NCI-H2196 treated with DMSO at 0.1 percent for 48 hours (cell line): ENCODE results near the gene SFTA2.
"Not testable (repeated sequence)": the region's sequence is repeated elsewhere in the genome, so short reads cannot be mapped to it uniquely, and the experiment has no call there.

Source experiments
- DNase-seq: peaks from one replicate; lab custom pipeline; 2025; ENCODE audit not compliant: unreplicated experiment; lab: John Stamatoyannopoulos, UW

The SFTA2 gene

DNA sequence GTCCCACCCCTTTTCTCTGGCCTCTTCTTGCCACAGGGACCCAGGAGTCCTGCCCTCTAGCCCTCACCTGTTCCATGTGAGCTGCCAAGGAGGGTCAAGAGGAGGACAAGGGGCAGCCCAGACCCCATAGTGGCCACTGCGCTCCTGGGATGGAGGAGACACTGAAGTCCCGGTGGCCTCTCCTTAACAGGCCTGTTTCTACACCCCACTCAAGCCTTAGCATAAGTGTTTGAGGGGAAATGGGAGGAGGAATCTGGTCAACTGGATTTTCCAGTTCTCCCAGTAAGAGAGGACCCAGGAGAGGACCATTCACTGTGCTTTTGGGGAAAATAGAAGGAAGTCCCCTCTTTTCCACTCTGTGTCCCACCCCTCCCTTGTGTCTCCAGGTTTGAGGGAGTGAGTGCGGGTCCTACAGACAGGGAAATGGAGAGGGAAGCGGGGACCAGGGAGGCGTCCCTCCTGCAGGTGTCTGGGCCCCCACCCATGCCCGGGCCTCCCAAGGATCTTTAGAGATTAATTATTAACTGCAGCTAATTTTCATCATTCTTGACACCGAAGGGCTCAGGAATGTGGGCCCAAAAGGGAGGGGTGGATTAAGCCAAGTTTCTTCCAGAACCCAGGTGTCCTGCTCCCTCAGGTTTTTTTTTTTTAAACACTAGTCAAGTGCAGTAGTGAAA, at the start of gene SFTA2:
SFTA2 (minus strand) TSS at position 202 of the 677 bp plus-strand sequence; CDS start at position 128, 74 bp downstream.
- no peak for DNase-seq

DNA sequence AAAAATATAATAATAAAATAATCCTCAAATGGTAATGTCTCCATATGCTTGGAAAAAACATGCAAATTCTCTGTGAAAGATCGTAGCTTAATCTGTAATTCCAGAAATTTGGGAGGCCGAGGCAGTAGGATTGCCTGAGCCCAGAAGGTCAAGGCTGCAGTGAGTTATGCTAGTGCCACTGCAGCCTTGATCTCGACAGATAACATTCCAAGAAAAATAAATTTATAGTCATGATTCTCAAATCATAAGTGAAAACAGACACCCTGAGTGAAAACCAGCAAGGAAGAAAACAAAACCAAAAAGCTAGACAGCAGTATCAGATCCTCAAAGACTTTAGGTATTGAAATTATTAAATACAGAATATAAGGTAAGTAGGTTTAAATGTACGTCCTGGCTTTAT, 47.7 kb upstream of the SFTA2 start:
- no peak for DNase-seq

DNA sequence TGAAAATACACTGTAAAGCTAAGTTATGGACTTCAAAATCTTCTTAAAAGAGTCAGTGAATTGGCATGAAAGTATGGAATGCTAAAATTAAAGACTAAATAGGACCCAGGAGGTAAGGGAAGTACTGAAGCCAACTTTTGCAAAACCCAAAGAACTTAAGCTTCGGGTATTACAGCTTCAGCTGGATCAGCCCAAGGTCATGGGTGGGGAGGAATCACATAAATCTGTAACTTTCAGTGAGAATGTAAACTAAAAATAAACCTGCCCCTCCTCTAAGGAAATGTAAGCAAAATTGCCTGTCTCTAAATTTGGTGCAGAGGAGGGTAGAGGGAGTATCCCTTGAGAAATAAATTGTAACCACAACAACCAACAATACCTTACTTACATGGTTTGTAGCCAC, 47.2 kb upstream of the SFTA2 start:
- no peak for DNase-seq

DNA sequence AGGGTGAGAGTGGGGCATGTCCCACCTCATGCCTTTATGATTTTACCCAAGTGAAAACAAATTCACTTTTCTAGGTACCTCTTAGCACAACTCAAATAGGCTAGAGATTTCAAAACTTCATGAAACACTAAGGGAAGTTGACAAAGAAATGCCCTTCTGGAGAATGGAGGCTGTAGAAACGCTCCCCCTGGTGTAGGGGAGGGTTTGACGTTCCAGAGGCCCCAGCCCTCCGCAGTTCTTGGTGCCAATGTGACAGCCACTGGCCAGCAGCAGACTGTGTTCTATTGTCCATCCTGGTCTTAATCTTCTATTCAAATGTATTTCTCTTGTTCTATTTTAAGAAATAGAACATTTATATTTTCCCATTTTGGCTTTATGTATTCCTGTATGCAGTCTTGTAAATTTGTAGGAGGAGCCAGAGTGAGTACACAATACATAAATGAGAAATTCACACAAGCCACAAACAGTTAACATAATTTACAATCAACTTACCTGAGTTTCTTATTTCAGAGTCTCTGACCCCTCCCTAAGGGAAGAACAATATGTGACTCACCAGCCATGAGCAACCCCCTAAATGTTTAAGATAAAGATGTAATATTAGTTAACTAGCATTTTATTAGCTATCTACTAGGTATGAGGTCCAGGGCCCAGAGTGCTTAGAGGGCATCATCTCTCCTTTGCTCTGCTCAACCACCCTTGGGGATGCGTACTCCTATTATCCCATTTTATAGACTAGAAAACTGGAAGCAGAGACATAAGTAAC, 42.7 kb upstream of the SFTA2 start:
- DNase-seq = no peak

DNA sequence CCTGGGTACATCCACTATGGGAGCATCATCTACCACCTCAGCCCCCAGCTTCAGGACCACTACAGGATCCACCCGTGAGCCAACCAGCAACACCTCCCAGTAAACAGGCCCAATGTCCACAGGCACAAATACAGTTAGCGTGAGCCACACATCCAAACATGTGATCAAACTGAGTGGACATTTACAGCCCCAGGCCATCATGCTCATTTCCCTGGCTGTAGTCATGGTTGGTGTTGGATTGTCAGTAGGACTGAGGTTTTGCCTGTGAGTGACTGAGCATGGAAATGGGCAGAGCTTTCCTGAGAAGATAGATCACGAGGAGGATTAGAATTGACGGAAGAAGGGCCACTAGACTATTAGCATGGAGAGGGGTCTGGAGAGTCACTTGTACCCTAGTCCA, 40.8 kb upstream of the SFTA2 start:
- DNase-seq = no peak

DNA sequence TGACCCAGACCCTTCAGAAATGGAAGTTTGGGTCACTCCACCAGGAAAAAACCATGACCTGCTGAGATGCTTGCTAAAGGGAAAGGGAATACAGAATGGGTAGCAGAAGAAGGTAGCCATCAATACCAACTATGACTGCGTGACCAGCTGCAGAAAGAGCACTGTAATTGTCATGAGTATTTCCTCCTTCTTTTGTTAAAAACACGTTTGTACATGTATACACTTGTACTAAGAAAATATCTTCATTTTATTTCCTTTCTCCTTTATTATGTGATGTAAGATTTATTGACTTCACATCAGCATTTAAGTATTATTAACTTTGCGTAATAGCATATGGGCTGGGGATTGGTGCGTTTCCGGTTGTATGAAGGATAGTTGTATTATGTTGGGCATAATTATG, 39.0 kb upstream of the SFTA2 start:
- DNase-seq = no peak

DNA sequence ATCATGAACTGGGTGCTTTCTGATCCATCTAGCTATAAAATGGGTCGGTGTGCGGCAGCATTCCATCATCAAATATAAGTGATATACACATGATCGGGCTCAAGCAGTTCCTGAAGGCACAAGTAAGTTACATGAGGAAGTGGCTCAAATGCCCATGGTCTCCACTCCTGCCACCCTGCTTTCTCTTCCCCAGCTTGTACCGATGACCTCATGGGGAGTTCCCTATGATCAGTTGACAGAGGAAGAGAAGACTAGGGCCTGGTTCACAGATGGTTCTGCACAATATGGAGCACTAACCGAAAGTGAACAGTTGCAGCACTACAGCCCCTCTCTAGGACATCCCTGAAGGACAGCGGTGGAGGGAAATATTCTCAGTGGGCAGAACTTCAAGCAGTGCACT, 37.2 kb upstream of the SFTA2 start:
- DNase-seq = not testable (repeated sequence)

DNA sequence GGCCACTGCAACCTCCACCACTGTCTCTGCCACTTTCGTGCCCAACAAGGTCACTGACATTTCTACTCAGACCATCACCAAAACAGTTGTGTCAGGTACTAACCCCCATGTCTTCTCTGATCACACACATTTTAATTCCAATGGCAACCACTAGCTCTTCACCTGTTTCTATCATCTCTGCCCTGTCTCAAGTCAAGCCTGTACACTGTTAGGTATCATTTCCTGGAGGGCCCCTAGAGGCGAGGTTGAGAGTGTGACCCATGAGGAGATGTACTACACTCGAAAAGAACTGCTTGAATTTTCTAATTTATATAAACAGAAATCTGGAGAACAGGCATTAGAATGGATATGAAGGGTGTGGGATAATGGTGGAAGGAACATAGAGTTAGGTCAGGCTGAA, 34.2 kb upstream of the SFTA2 start:
- no peak for DNase-seq

DNA sequence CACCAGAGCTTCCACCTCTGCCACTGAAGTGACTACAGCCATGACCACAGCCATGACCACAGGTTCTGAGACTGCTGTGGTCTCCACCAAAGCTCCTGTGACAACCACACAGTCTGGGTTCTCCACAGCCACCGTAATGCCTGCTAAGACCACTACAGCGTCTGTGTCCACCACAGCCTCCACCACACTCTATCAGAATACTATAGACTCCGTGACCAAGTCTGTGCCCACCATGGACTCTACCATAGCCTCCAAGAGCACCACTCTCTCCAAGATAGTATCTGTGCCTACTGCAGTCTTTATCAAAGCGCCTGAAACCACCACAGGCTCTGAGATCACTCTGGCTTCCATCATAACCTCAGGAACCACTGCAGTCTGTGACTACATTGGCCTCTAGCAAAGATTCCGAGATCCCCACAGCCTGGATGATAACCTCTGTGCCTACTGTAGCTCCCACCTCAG, 33.2 kb upstream of the SFTA2 start:
- DNase-seq = no peak

DNA sequence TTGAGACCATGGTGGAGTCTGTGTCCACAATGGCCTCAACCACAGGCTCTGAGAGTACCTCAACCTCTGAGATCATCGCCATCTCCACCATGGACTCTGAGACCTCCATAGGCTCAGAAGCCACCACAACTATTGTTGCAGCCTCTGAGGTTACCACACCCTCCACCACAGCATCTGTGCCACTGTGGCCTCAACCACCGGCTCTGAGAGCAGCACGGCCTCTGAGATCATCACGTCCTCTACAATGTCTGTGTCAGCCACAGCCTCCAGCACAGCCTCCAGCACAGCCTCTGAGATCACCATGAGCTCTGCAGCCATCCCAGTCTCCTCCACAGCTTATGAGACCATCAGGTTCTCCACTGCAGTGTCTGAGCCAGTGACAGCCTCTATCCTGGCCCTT, 32.1 kb upstream of the SFTA2 start:
- DNase-seq = no peak

DNA sequence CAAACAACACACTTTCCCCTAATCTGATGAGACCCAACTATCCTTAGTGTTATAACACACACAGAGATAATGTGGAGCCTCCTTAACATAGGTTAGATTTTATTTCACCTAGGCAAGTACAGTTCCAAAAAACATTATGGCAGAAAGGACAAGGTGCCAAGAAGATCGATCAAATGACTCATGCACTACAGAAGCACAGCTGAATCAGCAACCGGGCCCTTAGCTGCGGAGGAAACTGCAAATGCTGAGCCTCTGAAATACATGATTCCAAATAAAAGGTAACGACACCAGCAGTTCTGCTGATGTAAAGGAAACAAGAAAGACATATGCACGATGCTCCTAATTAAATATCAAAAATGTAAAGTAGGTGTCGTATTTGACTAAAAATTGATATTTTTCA, 31.7 kb upstream of the SFTA2 start:
- no peak for DNase-seq

DNA sequence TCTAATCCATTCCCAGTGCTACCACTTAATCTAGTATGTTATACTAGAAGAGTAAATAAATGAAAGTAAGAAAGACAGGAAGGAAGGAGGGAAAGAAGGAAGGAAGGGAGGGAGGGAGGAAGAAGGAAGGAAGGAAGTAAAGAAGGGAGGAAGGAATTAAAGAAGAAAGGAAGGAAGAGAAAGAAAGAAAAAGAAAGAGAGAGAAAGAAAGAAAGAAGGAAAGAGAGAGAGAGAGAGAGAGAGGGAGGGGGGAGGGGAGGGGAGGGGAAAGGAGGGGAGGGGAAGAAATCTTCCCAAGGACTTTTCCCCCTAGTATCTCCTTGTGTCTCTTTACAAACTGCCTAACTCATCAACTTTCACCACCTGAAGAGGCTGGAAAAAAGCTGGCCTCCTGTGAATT, 30.7 kb upstream of the SFTA2 start:
- no peak for DNase-seq

DNA sequence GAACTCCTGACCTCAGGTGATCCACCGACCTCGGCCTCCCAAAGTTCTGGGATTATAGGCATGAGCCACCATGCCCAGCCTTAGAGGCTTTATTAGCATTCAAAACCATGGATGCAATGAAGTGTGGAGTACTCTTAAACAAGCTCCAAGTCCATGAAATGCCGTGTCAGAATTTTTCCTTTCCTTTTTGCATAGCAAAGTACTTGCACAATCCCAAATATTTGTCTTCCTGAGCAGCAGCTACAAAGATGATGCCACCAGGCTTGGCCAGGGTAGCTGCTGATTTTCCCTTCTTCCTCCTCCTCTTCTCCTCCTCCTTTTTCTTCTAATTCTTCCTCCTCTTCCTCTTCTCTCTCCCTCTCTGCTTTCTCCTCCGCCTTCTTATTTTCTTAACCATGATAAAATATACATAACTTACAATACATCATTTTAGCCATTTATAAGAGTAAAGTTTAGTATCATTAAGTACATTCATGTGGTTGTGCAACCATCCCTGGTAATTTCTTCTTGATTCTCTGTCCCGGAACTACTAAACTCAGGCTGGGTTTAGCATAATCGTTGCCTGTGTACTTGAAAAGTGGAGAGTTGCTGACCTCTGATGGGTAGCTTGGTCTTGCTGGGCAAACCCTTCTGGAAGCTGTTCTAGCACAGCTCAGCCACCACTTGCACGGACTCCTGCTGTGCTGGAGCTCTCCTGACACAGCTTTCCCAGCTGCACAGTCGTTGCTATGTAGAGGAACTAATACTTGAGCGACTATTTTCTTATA, 29.1 kb upstream of the SFTA2 start:
- DNase-seq = no peak

DNA sequence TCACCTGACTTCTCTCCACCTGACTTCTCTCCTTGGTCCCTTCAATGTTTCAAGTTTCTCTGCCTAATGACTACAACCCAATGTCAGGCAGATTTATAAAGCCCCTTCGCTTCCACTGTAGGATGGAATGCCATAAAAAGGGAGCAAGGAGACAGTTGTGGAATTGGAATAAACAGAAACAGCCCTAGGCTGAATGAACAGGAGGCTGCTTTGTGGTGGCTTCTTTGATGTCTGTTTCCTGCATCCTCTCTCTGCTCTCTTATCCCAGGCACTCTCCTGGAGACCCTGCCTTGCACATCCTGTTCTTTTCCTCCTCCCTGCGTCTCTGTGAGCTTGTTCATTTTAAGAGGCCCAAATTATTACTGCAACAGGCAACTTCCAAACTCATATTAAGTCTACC, 25.7 kb upstream of the SFTA2 start:
- DNase-seq = no peak

DNA sequence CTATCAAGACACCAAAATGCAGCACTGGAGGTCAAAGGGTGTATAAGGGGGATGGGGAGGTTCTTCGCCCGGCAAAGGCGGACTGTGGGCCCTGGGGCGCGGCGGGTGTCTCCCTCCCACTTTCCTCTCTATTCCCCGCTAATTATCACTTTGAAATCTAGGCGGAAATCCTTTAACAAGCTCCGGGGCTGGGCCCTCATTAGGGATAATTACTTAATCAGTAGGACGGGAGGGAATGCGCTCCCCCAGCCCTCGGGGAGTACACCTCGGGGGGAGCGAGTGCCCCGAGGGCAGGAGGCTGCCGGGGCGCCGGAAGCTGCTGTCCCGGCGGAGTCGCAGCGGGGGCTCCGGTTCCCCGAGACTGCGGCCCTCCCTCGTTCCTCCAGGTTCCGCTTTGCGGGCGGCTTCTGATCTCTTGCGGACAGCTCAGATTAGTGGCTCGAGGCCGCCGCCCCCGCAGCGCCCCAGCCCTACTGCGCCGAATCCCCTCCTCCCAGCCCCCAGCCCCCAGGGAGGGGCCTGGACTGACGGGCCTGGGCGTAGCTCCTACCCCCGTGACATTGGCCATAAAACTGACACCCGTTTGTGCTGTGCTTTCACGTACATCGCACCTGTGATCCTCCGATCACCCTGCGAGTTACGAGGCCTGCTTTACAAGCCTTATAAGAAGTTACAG, 23.5 kb upstream of the SFTA2 start:
- no peak for DNase-seq

DNA sequence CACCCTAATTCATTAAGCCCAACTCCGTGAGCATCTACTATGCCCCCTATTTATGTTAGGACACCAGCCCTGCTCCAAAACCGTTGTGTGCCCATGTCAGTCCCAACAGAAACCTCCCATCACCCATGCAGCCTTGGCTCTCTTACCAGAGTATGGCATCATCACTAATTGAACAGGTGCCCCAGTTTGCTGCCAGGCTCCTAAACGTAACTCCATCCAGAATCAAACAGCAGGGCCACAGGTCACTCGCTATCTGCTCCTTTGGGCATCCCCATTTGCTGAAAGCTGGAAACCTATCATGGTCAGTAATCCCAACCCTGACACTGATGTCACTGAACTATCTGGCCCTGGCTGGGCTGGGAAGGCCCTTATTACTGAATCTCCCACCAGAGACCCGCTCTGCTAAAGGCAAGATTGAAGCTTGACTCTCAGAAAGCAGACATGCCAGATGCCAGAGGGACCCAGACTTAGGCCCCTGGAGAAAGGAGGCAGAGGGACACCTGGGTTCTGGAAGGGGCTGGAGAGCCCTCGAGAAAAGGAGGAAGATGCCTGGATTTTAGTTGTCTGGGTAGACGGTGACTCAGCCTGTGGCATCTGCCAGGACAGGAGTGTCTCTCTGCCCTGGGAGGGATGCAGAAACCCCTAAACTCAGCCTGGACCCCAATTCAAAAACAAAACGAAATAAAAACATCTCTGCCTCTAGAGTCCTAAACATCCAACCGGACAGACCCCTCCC, 22.8 kb upstream of the SFTA2 start:
- no peak for DNase-seq

DNA sequence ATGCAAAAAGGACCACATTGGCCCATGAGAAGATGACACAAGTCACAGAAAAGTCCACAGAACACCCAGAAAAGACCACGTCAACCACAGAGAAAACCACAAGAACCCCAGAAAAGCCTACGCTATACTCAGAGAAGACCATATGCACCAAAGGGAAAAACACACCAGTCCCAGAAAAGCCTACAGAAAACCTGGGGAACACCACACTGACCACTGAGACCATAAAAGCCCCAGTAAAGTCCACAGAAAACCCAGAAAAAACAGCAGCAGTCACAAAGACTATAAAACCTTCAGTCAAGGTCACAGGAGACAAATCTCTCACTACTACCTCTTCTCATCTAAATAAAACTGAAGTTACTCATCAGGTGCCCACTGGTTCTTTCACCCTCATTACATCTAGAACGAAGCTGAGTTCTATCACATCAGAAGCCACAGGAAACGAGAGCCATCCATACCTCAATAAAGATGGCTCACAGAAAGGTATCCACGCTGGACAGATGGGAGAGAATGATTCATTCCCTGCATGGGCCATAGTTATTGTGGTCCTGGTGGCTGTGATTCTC, 20.0 kb upstream of the SFTA2 start:
- DNase-seq = no peak

DNA sequence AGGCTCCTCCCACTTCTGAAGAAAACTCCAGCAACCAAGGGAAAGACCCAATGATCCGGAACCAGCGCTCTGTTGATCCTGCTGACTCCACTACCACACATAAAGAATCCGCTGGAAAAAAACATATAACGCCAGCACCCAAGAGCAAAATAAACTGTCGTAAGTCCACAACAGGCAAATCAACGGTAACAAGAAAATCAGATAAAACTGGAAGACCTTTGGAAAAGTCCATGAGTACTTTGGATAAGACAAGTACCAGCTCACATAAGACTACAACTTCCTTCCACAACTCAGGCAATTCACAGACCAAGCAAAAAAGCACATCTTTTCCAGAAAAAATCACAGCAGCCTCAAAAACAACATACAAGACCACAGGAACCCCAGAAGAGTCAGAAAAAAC, 16.8 kb upstream of the SFTA2 start:
- DNase-seq = no peak

DNA sequence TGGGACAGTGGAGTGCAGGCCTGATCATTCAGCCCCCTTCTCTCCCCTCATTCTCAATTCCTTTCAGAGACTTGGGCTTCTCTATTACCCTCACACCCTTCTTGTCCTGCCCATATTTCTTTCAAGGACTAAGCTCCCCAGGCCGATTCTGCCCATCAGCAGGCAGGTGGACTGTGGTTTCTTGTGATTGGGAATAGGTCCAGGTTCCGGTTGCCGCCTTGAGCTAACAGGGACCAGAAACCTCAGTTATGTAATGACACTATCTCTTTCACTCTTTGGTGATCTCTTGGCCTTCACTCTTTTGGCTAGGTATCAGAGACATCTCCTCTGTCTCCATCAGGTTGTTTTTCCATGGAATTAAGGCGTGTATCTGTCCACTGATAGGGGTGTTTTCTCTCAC, 15.3 kb upstream of the SFTA2 start:
- no peak for DNase-seq

DNA sequence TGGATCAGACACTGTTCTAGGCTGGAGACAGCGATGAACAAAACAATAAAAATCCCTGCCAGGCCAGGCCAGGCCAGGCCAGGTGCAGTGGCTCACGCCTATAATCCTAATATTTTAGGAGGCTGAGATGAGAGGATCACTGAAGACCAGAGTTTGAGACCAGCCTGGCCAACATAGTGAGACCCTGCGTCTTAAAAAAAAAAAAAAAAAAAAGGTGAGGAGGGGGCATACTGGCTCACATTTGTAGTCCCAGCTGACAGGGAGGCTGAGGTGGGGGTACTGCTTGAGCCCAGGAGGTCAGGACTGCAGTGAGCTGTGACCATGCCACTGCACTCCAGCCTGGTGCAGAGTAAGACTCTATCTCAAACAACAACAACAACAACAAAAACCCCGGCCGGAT, 13.3 kb upstream of the SFTA2 start:
- no peak for DNase-seq
